SW 1271 (cell line): Measurements from ENCODE around the gene ARL17A.
"Not testable (repeated sequence)": the region's sequence is repeated elsewhere in the genome, so short reads cannot be mapped to it uniquely, and the experiment has no call there.

Experiments
- DNase-seq, 2 experiments: peaks; one replicate each; lab custom pipeline; 2025; lab: John Stamatoyannopoulos, UW

ARL17A gene

DNA sequence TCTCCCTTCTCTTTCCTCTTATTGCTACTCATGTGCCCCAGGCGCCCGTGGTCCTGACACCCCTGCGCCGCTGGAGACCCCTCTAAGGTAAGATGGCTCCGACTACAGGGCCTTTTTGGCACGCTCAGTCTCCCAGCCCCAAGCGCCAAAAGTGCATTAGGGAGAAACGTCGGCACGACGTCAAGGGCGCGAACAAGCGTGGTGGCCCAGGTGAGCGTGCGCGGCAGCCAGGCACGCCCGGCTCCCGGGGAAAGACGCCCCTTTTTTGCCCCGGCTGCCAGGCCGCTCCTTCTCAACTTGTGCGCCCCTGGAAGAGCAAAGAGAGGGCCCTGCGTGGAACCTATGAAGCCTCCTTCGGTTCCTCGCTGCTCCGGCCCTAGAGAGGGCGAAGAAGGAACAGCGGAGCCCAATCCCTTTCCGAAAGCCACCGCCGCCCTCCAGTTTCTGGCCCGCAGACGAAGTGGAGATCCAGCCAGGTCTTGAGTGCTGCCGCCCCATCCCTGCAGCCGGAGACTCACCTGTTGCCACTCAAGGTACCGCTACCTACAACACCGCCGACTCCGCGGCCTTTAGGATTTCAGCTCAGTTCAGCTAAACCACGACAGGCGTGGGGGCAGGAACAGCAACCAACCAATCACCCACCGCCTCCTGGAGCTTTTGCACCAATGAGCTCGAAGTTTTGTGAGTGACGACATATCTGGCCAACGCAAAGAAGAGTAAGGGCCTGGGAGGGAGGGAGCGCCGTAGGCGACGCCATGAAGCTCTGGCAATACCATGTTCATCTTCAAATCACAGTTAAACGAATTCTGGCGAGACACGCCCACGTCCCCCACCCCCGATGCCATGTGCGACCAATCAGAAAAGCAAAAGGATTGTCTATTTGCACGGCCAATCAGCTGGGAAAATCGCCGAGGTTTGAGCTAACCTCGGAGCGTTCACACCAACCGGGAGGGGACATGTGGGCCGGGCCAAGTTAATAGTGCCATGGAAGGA lies at the start of gene ARL17A:
TSS of gene ARL17A (minus strand) at position 609 of the 993 bp plus-strand sequence. CDS start 3,369 bp downstream, outside the sequence.
- DNase-seq: not testable (repeated sequence)

- not testable (repeated sequence) for DNase-seq
Observed at GRCh38 chr17:46628753-46629436, 49.4 kb upstream of the ARL17A start.

- not testable (repeated sequence) for DNase-seq
Observed at GRCh38 chr17:46627452-46627851, 48.0 kb upstream of the ARL17A start.

DNA sequence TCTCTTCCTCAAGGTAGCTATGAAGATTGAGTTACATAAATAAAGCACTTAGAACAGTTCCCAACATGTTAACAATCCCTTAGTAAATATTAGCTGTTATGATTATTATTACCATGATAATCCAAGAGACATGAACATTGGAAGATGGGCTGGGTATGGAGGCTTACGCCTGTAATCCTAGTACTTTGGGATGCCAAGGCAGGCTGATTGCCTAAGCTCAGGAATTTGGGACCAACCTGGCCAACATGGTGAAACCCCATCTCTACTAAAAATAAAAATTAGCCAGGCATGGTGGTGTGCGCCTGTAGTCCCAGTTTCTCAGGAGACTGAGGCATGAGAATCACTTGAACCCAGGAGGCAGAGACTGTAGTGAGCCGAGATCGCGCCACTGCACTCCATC lies 45.2 kb upstream of the ARL17A start:
- DNase-seq: not testable (repeated sequence)

GRCh38 chr17:46623790-46624189 lies 44.3 kb upstream of the ARL17A start:
- not testable (repeated sequence) for DNase-seq

DNA sequence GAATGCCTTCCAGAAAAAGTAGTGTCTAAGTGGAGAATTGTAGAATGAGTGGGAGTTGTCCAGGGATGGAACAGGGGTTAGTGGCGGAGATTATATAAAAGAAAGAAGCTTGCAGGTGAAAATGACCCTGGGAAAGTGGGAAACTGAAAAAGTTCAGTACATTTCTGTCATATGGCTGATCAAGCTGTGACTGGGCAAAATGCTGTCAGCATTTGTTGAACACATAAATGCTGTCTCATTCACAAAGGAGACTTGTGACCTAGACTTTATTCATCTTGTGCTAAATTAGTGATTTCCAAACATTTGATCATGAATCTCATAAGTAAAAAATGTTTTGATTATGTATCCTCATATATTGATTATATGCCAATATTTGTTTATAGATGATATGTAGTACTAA lies 39.5 kb upstream of the ARL17A start:
- DNase-seq: not testable (repeated sequence)

- not testable (repeated sequence) for DNase-seq
Observed at GRCh38 chr17:46617121-46617520, 37.6 kb upstream of the ARL17A start.

DNA sequence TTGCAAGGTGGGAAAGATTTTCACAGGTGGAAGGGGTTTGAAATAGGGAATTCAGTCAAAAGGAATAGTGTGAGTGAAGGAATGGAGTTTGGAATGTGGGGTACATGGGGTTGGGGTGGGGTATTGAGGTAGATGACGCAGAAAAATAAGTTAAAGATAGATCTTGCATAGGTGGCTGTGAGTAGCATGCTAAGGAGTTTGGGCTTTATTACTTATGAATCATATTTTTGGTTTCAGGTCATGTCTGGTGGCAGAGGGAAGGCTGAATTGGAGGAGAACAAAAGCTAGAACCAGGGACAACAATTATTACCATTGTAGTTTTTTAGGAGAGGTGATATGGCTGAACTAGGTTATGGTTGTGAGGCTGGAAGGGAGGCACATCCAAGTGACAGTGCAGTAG lies 34.4 kb upstream of the ARL17A start:
- DNase-seq: not testable (repeated sequence)

- DNase-seq: not testable (repeated sequence)
Observed at GRCh38 chr17:46611304-46611703, 31.8 kb upstream of the ARL17A start.

GRCh38 chr17:46603125-46603524 lies 23.6 kb upstream of the ARL17A start:
- not testable (repeated sequence) for DNase-seq

GRCh38 chr17:46600767-46601166 lies 21.3 kb upstream of the ARL17A start:
- DNase-seq: not testable (repeated sequence)

DNA sequence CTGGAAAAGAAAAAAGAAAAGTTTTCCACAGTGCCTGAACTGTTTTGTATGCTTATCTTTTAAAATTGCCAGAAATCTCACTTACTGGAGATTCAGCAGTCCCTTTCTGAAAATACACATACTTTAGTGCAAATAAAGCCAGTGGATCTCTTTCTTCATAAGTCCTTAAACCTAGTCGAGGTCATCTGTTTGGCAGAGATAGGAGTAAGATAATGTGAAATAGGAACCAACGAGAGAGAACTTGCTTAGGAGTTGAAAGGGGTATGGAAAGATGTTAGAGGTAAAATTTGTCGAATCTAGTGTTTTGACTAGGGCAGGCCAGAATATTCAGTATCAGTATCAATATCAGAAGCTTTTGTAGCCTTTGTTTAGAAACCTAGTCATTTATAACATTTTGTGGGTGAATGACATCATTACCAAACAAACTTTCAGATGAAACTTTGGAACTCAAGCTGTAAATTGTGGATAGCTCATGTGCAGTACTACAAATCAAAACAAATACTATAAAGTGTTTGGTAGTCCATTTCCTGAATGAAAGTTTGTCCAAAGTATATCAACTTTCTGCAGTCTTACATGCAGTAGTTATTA lies 18.9 kb upstream of the ARL17A start:
- DNase-seq: not testable (repeated sequence)

DNA sequence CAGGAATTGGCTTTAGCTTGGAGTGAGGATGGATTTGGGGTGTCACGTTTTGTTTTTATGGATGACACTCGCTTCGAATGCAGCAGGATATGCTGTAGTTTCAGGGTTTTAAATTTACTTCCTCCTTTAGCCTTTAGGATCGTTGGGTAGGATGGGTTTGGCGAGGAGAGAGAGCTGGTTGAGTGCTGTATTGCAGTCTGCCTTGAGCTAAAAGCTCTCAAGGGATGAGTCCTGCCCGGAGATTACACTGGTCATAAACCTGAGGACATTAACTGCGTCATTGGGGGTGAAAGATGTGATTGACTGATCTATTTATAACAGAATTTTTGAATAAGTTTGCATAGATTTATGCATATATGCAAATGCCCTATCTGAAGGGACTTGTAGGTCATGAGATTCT lies 11.8 kb upstream of the ARL17A start:
- not testable (repeated sequence) for DNase-seq

DNA sequence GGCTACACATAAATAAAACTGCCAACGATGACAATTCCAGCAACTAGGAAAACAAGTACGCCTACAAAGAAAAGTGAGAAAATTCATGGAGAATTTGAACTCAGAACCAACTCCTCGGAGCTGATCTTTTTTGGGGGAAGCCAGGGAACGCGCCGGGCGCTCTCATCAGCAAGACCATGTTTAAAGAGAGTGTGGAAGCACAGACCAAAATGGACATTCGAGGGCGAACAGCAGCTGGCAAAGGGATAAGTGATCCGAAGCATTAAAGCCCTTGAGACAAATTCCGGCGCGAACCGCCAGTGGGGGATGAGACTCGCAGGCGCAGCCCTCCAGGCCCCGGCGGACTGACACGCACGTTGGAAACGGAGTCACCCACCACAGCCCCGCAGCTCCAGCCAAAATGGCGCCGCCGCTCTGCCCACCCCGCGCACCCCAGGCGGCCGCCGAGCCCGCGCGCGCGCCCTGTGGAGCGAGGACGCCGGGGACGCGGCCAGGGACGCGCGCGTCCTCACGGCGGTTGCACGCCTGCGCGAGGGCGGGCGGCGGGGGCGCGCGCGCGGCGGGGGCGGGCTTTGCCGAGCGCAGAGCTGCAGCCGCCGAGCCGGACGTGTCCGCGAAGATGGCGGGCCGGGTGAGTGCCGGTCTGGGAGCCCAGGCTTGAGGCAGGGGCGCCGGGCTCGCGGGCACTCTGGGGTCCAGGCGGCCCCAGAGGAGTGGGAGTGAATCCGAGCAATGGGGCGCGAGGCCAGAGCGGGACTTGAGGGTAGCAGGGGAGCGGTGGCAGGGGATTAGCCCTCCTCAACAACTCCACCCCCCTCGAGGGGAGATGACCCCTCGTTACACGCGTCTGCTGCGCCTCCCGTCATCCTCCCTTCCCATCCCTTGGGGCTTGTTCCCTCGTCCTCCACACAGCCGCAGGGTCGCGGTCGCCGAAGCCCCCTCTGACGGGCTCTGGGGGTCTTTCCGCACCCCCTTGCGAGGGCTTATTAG lies 11.0 kb upstream of the ARL17A start, which contains the start of gene NSF:
TSS of gene NSF (plus strand) at position 513 of the 990 bp plus-strand sequence. CDS start at position 620, 107 bp downstream.
- not testable (repeated sequence) for DNase-seq

DNA sequence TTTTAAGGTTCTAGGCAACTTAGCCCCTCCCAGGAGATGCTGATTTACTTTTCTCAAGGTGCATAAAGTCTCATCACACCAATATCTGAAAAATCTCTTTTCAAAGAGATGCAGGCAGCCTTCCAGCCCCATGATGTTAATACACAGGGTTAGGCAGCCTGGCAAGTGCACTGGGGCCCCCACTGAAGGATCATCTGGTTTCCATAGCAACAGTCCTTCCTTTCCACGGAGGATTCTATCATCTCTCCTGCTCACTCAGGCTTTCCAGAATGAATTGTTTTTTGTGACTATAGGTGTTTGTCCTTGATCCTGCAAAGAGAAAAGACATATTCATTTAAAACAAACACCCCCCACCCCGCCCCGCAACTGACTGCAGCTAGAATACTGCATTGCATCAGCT lies 6.0 kb upstream of the ARL17A start:
- DNase-seq: not testable (repeated sequence)

- not testable (repeated sequence) for DNase-seq
Observed at GRCh38 chr17:46580082-46580481, 591 bp upstream of the ARL17A start.

GRCh38 chr17:46571796-46572195 lies 7.7 kb downstream of the ARL17A start:
- not testable (repeated sequence) for DNase-seq

GRCh38 chr17:46566980-46567379 lies 12.5 kb downstream of the ARL17A start:
- not testable (repeated sequence) for DNase-seq

GRCh38 chr17:46566284-46566683 lies 13.2 kb downstream of the ARL17A start:
- not testable (repeated sequence) for DNase-seq

DNA sequence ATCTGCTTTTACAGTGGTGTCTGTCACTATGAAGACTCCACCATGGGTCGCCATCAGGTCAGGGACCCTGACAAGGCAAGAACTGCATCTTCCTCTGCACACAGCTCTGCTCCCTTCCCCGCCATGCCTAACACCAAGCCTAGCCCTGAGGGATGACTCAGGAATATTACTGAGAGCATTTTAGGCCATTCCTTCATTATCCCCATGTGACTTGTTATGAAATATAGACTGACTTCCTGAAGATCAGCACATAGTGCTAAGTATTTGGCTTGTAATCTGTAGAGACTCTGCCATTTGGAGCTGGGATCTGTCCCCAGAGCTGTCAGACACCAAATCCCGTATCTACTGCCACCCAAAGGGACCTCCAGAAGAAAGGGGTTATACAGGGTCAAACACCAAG lies 19.4 kb downstream of the ARL17A start:
- DNase-seq: not testable (repeated sequence)

DNA sequence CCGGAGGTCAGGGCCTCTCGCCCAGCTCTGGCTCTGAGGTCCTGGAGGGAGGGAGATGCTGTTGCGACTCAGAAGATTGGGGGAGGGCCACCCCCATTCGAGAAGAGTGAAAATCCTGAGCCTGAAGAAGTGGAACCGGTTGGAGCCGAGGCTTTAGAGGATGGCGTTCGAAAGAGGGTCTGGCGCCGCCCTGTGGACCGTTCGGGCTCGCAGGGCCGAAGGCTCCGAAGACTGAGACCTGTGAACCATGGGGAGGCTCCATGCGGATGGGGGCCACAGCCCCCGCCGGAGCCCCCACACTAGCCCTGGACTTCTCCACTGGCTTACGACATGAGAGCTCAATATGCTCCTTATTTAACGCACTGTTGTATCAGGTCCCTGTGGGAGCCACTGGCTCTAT lies 20.3 kb downstream of the ARL17A start:
- DNase-seq: not testable (repeated sequence)
